ENCODE data around the gene GPR84. TPM values are rescaled to one million over a fixed set of nuclear protein-coding genes. Genes with fewer than 3 reads are reported as not detected.

GPR84 gene
- total RNA-seq, 4 donors from 2014 or later: 0.38 TPM; not detected in 3

Small RNAs within 50 kb of the gene (small RNA-seq; reads per million reads assigned to genes)
- 80.4 to 162 (median 102) reads per million in 4 donors for gene MIR148B
- gene RN7SL744P: 0 reads per million in 4 donors
- gene RNU6-950P: 0 reads per million in 4 donors

Other genes with a start within 250 kb of the GPR84 start
- 10 to 100 TPM; 30.5 to 44.1 (median 38.7) TPM for gene SMUG1, start 175.5 kb downstream of the GPR84 start, total RNA-seq
- gene CBX5, start 84.4 kb downstream of the GPR84 start, total RNA-seq: 10 to 100 TPM; 13.2 to 29.9 (median 23.7) TPM
- gene HNRNPA1, start 83.8 kb downstream of the GPR84 start, total RNA-seq: 100 to 1,000 TPM; 274 to 473 (median 422) TPM
- under 1 TPM in 3 of 4 donors, not detected in 1; 0.15 to 0.44 (median 0.38) TPM for gene NFE2, start 63.5 kb downstream of the GPR84 start, total RNA-seq
- 100 to 1,000 TPM in 2 of 4 donors, 10 to 100 TPM in 2; 68.1 to 153 (median 97.9) TPM for gene COPZ1, start 39.4 kb downstream of the GPR84 start, total RNA-seq
- 100 to 1,000 TPM in 1 of 4 donors, 10 to 100 TPM in 3; 25.2 to 106 (median 37.8) TPM for gene ZNF385A, start 20.2 kb upstream of the GPR84 start, total RNA-seq
- 100 to 1,000 TPM in 1 of 4 donors, 10 to 100 TPM in 2, 1 to 10 TPM in 1; 7.5 to 112 (median 37.3) TPM for gene ITGA5, start 54.8 kb upstream of the GPR84 start, total RNA-seq
- gene GTSF1, start 109.1 kb upstream of the GPR84 start, total RNA-seq: 1 to 10 TPM in 1 of 4 donors, not detected in 3; 1.6 TPM
- gene NCKAP1L, start 133.3 kb upstream of the GPR84 start, total RNA-seq: 10 to 100 TPM in 2 of 4 donors, 1 to 10 TPM in 2; 3.6 to 31.9 (median 7.8) TPM
- 1 to 10 TPM in 3 of 4 donors, under 1 TPM in 1; 0.91 to 6.5 (median 1.4) TPM for gene PDE1B, start 185.1 kb upstream of the GPR84 start, total RNA-seq
- gene PPP1R1A, start 224.2 kb upstream of the GPR84 start, total RNA-seq: 1 to 10 TPM in 1 of 4 donors, under 1 TPM in 2, not detected in 1; 0.15 to 1.9 (median 0.26) TPM